HG02759 (cell line): ENCODE measurements around the gene ZIC5.

Experiments used
- ATAC-seq: cut with Tn5 transposase; IDR thresholded peaks from one replicate; pipeline ENCODE4 v1.9.1; 2021; ENCODE audit warnings: mild to moderate bottlenecking, moderate library complexity; ENCODE audit not compliant: unreplicated experiment

ZIC5 gene

GRCh38 chr13:99976575-99976974 is 5.0 kb upstream of the ZIC5 start:
- no peak for ATAC-seq

- ATAC-seq: no peak
Observed at GRCh38 chr13:99975626-99976025, 4.1 kb upstream of the ZIC5 start.

GRCh38 chr13:99974939-99975561 is 3.5 kb upstream of the ZIC5 start:
- ATAC-seq: no peak

- no peak for ATAC-seq
Observed at GRCh38 chr13:99974296-99974938, 2.9 kb upstream of the ZIC5 start.

- no peak for ATAC-seq
Observed at GRCh38 chr13:99973808-99974185, 2.2 kb upstream of the ZIC5 start.

GRCh38 chr13:99973163-99973807 is 1.7 kb upstream of the ZIC5 start:
- no peak for ATAC-seq

- no peak for ATAC-seq
Observed at GRCh38 chr13:99972190-99972731, 694 bp upstream of the ZIC5 start.

GRCh38 chr13:99970651-99971575 is 654 bp downstream of the ZIC5 start:
- ATAC-seq: peak; percentile 39

- peak; percentile 38 for ATAC-seq
Observed at GRCh38 chr13:99969919-99970650, 1.5 kb downstream of the ZIC5 start.

- no peak for ATAC-seq
Observed at GRCh38 chr13:99969453-99969918, 2.1 kb downstream of the ZIC5 start.

GRCh38 chr13:99968521-99969452 is 2.8 kb downstream of the ZIC5 start:
- no peak for ATAC-seq

GRCh38 chr13:99967869-99968520 is 3.6 kb downstream of the ZIC5 start:
- ATAC-seq: no peak

- no peak for ATAC-seq
Observed at GRCh38 chr13:99967498-99967868, 4.1 kb downstream of the ZIC5 start.

- no peak for ATAC-seq
Observed at GRCh38 chr13:99966064-99966805, 5.3 kb downstream of the ZIC5 start.

GRCh38 chr13:99965329-99966000 is 6.1 kb downstream of the ZIC5 start:
- ATAC-seq: no peak

GRCh38 chr13:99963816-99964339 is 7.7 kb downstream of the ZIC5 start:
- ATAC-seq: no peak

- ATAC-seq: no peak
Observed at GRCh38 chr13:99962242-99962641, 9.3 kb downstream of the ZIC5 start.
